GOT3 (cell line): ENCODE measurements around the gene RPP14.
A peak's percentile ranks its signal among the peaks of the same experiment; 100 is the strongest.
"Not testable (repeated sequence)": the region's sequence is repeated elsewhere in the genome, so short reads cannot be mapped to it uniquely, and the experiment has no call there.

ENCODE experiments used
- DNase-seq: peaks from one replicate; lab custom pipeline; 2025; ENCODE audit warnings: mixed read lengths; lab: John Stamatoyannopoulos, UW

RPP14 gene

DNA sequence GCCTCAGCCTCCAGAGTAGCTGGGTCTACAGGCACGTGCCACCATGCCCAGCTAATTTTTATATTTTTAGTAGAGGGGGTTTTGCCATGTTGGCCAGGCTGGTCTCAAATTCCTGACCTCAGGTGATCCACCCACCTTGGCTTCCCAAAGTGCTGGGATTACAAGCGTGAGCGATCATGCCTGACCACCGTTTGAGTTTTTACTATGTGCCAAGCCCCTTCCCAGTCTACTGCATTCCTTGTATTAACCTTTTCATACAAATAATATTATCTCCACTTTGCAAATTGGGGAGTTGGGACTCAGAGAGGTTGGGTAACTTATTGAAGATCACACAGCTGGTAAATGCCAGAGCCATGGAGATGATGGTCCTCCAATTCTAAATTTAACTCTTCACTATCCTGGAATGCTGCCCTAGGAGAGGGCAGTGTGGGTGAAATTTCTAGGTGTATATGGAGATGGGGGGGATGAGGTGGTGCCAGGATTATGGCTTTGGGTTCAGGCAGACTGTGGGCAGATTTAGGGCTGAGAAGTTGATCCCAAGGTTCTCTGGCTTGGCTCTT lies 25.6 kb downstream of the RPP14 start:
- no peak for DNase-seq

DNA sequence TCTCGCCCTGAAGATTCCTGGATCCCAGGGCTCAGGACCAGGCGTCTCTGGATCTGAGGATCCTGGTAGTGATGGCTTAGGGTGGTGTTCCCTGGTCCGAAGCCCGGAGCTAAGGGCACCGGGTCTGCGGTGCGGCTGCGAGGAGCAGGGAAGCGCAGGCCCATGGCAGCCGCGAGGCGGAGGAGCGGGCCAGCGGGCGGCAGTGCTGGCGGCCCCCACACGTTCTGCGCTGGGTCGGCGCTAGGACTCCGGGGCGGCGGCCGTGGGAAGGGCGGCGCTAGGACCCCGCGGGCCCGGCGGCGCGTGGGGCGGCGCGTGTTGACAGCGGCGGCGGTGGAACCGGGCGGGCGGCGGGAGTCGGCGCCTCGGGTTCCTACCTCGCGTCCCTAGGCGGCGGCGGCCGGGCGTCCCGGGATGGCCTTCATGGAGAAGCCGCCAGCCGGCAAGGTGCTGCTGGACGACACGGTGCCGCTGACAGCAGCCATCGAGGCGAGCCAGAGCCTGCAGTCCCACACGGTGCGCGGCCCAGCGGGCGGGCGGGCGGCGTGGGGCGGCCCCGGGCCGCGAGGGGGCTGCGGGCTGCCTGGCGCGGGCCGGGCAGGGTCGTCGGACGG lies 26.6 kb downstream of the RPP14 start, which contains the start of gene PXK:
TSS of gene PXK (plus strand) at position 318 of the 614 bp plus-strand sequence. CDS start at position 415, 97 bp downstream.
- DNase-seq = peak; percentile 33

DNA sequence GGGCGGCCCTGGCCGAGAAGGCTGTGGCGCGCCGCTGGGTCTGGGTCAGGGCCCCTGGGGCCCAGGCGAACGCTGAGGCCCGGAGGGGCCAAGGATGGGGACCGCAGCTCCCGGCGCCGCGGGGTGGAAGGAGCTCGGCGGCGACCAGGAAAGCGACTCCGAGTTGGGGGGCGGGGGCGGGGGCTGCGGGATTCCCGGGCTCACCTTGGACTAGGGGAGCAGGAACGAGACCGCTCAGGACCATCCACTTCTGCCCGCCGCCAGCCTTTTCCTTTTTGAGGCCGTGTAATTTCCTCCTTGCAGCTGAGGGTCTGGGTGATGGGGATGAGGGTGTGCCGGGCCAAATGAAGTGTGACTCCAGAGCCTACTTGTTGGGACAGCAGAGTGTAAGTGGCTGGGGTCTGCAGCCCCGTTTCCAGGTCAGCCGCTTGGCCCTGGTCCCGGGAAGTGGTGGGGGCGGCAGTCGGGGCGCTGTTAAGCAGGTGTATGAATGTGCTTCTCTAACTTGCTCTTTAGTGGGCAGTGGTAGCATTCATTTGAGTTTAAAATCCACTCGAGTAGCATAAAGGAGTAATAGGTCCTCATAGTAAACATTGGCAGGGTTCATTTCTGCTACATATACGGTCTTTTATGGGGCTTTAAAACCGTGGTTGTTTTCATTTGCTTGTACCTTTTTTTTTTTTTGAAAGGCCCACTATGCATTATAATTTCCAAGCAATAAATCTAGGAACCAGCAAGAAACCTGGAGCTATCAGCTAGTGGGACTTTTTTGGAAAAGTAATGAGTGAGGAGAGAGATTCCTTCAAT lies 27.4 kb downstream of the RPP14 start:
- DNase-seq = no peak

DNA sequence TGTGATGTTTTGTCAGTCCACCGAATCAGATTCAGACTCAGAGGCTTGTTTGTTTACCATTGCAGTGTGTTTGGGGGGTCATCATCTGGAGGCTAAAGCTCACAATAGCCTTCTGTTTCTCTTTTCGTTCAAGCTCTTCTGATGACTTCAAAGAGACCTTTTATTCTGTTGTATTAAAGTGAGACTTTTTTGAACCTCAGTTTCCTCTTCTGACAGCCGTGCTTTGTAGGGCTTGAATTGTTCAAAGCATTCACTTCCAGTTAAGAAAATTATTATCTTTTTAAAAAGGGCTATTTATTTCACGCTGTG lies 27.9 kb downstream of the RPP14 start:
- no peak for DNase-seq

DNA sequence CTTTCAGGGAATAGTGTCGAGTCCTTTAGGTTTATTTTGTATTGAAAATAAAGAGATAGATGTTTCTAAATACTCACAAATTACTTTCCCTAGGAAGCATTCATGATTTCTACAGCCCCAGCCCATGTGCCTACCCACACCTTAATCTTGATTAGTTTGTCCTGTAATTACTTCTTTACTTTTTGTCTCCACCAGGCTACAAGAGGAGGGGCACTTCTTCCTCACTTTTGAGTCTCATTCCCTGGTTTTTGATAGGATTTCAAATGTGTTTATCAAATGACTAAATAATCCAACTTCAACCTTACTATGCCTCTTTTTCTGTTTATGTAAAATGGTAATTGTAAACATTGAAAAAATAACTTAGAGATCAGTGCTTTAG lies 28.4 kb downstream of the RPP14 start:
- DNase-seq = no peak

DNA sequence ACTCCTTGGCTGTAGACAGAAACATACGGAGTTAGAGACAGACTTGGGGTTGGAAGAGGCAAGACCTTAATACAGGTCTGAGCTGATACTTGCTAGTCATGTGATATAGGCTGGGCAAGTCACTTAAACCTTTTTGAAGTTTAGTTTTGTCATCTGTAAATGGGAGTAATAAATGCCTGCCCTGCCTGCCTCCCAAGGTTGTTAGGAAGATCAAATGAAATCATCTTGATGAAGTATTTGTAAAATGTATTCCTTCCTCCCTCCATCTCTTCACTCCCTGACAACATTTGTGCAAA lies 29.6 kb downstream of the RPP14 start:
- DNase-seq = no peak

DNA sequence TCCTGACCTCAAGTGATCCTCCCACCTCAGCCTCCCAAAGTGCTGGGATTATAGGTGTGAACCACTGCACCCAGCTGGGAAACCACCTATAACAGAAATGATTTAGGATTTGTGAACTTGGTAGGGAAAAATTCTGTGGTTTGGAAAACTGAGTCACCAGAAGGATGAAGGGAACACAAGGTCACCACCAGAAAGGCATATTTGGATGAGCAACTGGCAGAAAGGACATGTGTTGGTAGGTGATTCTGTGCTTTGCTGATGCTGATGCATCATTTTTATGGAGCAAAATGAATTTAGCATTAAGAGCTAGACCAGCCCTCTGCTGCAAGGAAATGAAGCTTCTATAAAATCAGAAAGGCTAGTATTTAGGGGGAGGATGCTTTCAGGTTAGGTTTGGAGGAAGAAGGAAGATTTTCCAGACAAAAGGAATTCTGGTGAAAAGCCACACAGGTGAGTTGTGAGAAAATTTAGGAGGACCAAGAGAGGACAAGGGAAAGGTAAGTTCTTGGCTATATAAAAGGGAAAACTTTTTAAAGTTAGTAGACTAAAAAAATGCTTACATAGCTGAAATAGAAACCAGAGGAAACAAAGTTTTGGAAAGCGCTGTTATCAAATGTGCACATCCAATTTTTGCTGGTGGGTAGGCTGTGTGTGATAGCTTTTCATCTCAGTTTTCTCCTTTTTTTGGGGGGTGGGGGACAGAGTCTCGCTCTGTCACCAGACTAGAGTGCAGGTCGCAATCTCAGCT lies 30.3 kb downstream of the RPP14 start:
- no peak for DNase-seq

DNA sequence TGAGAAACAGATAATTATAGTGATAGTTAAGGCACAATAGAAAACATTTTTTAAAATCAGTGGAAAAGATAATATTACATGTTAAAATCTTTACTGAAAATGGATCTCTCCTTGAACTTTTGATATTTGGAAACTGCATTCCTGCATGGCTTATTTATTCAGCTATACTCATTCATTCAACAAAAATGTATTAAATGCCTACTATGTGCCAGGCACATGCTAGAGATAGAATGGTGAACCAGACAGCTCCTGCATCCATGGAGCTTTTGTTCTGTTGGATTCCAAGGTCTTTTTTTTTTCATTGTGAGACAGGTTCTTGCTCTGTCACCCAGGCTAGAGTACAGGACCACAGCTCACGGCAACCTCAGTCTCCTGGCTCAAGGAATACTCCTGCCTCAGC lies 31.1 kb downstream of the RPP14 start:
- no peak for DNase-seq

DNA sequence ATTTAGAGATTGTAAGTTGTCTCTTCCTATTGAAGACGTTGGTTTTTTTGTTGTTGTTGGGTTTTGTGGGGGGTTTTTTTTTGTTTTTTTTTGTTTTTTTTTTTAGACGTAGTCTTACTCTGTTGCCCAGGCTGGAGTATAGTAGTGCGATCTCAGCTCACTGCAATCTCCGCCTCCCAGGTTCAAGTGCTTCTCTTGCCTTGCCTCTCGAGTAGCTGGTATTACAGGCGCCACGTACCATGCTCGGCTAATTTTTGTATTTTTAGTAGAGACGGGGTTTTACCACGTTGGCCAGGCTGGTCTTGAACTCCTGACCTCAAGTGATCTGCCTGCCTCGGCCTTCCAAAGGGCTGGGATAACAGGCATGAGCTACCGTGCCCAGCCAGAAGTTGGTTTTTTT lies 33.1 kb downstream of the RPP14 start:
- not testable (repeated sequence) for DNase-seq

DNA sequence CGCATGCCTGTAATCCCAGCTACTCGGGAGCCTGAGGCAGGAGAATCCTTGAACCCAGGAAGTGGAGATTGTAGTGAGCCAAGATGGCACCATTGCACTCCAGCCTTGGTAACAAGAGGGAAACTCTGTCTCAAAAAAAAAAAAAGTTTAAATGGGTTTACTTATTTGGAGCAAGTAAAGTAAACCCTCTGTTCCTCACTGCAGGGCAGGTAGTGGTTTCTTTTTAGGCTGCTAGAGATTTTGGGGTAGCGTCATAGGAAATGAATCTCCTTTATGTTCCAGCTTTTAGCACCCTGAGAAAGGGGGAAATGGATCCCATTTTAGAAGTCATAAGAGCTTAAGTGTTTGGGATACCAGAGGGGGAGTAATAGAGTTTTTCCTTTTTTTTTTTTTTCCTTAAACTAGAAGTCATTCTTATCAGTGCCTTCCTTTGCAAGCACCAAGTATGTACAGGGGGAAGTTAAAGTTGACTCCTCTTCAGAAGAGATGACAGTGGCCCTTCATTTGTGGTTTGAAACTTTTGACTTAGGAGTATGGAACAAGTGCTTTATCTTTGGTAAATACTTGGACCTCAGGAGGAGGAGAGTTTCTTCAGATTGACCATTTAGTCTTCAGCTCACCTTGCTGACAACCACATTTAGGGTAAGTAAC lies 34.7 kb downstream of the RPP14 start:
- no peak for DNase-seq

DNA sequence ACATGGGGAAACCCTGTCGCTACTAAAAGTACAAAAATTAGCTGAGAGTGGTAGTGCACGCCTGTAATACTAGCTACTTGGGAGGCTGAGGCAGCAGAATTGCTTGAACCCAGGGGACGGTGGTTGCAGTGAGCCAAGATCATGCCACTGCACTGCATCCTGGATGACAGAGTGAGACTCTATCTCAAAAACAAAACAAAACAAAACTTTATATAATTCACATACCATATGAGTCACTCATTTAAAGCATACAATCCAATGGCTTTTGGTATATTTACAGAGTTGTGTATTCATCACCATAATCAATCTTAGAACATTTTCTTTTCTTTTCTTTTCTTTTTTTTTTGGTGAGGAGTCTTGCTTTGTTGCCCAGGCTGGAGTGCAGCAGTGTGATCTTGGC lies 35.3 kb downstream of the RPP14 start:
- DNase-seq = no peak

DNA sequence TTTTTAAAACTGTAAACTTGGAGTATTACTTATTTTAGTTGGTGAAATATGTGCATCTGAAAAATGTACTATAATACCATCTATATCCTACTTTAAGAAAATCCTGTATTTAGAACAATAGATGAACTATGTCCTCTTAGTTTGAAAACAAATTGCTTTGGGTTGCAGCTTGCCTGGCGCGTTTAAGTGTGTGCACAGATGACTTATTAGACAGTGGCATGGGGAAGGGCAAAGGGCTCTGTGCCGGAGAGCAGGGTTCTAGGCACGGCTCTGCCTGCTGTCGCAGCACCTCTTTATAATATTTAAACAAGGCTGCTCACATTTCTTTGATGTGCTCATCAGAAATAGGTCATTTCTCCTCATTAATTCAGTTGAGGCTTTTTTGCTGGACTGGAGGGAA lies 36.6 kb downstream of the RPP14 start:
- no peak for DNase-seq

DNA sequence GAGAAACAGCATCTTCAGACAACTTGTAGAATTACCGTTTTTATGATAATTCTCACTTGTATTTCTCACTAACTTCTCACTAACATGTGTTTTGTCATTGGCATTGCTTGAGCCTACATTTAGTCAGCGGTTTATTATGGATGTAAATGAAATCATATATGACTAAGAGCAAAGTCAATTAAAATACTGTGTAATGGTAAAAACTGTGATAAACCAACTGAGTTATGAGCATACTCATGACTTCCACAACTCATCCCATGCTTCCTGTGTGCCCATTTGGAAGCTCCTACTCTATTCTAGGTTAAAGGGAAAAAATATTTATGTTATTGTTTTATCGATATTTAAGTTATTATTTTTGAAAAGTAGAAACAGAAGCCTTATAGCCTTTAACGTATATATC lies 39.4 kb downstream of the RPP14 start:
- no peak for DNase-seq

DNA sequence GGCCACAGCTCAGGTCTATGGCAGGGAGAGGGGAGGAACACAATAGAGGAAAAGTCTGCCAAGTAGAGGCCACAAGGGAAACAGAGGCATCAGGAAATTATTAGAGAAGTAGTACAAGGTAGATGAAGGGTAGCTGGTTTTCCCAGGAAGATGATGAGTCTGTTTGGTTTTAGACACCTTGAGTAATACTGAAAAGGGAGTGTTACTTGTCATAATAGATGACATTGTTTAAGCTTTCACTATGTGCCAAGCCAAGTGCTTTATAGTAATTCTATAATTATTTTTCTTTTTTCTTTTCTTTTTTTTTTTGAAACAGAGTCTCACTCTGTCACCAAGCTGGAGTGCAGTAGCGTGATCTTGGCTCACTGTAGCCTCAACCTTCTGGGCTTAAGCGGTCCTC lies 40.3 kb downstream of the RPP14 start:
- DNase-seq = no peak

DNA sequence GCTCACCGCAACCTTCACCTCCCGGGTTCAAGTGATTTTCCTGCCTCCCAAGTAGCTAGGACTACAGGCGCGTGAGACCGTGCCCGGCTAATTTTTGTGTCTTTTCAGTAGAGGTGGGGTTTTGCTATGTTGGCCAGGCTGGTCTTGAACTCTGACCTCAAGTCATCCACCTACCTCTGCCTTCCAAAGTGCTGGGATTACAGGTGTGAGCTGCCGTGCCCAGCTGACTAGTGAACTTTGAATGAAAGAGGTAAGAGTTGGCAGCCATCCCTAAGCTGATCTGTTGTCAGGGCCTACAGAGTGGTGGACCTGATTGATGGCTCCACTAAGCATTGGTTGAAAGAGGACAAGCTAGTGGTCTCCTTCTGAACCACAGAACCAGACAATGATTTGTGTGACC lies 41.9 kb downstream of the RPP14 start:
- DNase-seq = no peak

DNA sequence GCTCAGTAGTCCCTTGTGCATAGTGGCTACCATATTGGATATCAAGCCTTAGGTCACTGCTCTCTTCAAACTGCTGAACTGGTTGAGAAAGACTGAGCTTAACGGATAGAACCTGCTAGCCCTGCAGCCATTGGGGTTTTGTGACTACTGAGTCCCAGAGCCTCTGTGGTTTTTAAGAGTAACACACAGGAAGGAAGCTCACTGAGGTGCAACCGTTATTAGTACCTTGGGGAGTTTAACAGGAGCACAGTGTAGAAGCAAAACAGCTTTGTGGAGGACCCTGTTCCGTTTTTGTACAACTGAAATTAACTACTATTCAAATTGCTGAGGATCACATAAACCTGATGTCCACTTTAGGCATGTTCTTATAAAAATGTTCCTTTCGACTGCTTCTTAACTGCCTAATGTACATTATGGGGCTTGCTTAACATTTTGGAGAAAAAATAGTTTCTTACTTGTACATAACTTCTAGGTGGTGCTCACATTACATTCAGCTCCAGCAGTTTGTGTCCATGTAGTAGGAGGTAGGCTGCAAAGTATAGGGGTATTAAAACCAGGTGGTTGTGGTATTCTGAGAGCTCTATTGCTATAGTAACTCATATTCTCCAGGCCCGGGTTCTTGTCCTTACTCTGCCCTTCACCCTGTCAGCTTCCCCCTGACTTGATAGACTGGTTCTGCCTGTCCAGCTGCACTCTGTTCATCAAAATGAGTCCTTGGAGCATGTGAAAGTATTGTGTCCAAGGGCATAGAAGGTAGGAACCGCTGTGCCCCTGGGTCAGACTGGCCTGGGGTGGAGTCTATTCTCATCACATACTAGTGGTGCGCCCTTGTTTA lies 44.0 kb downstream of the RPP14 start:
- DNase-seq = no peak

DNA sequence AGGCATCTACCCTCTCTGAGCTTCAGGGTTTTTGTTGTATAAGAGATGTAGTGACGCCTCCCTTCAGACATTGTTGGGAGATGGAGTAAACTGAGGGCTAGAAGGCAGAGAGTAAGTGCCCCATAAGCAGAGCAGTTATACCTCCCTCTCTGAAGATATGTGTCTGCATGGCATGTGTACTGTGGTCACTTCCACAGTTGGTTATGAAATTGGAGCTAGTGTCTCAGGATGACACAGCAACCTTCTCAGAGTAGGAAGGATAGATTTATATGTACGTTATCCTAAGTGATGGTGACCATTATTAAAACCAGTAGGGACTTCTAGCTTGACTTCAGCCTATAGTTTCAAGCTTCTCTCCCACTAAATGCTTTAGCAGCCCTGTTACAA lies 44.6 kb downstream of the RPP14 start:
- no peak for DNase-seq

DNA sequence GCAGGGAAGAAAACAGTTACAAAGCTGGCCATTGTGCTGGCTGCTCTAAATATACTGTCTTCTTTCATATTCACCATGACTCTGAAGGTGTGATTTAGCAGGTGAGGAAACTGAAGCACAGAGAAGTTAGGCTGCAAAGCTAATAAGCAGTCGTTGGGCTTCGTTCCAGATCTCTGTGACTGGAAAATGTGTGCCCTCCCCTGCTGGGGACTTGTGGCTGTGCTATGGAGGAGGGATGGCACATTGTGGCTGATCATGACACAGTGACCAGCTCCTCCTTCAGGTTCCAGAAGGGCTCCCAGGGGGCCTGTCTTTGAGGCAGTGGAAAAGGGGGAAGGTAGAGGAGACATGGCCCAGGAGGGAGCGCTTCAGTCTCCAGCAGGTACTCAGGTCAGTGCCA lies 45.9 kb downstream of the RPP14 start:
- DNase-seq = no peak

DNA sequence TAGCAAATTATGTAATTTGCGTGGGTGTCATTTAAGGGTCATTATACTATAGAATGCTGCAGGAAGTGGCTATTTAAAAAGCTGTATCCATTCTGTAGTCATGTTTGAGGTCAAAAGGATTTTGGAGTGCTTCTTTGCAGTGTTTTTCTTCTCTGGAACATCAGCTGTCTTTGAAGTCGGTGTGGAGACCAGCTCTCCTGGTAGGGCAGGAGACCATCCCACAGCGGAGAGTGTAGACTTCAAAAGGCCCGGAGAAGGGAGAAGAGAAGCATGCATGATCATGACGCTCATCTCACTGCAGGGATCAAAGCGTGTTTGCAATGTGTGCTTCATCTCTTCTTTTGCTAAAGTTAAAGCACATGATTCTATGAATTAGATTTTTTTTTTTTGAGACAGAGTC lies 46.6 kb downstream of the RPP14 start:
- no peak for DNase-seq

DNA sequence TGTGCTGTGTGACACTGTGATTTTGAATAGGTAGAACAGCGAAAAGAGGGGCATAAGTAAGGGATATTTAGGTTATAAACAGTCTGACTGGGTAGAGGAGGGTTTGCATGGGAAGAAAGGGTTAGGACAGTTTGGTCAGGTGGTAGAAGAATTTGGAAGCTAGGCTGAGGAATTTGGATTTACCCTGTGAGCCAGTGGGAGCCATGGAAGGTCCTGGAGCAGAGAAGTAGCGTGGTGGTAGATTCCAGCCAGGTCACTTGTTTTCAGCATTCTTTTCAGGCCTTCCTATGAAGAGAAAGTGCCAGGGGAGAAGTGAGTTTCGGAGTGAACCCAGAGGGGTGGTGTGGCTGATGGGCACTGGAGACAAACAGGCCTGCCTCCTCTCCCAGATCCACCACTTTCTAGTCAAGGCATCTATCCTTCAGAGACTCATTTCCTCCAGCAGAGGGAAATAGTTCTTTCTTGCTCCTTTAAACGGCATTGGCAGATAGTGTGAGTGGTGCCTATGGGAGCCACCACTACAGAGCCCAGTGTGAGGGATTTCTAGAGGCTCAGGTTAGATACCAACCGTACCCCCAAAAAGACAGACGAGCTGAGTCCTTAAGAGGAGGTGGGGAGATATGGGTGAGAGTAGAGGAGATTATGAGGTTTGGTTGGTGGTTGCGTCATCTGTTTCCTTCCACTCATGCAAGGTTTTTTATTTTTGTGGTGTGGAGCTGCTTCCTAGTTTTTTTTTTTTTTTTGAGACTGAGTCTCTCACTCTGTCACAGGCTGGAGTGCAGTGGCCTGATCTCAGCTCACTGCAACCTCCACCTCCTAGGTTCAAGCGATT lies 47.9 kb downstream of the RPP14 start:
- DNase-seq = no peak

DNA sequence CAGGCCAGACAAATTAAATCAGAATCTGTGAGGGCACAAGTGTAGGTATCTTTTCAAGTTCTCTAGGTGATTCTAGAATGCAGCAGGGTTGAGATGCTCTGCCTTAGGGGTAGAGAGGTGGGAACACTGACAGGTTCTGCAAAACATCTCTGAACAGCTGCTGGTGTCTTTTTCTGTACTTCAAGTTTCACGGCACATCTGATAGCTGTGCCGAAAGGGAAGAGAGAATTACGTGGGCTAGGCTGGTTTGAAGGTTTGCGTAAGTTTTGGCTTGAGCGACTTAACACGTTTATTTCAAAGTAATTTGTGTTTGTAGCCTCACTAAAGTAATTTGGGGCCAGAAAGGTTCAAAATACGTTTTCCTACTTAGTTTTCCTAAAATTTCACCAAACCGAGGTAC lies 49.1 kb downstream of the RPP14 start:
- no peak for DNase-seq
